Prostate gland (tissue), 2 donors: ENCODE data around the gene OAS2.

Experiments used
- POLR2A ChIP-seq: fragments of 450-650 bp; IDR thresholded peaks from one replicate; pipeline ENCODE4 v1.6.1; 2016; ENCODE audit warnings: antibody characterized with exemption, mild to moderate bottlenecking
- POLR2AphosphoS5 ChIP-seq: sonication (generic); formaldehyde crosslinking; IDR thresholded peaks from one replicate; pipeline ENCODE4 v1.6.1; 2017; ENCODE audit warnings: antibody characterized with exemption
- TF ChIP-seq, protein P1 (sequence below), 4 experiments: fragments of 200-600 bp in 2 of 4; fragments of 450-650 bp in 2 of 4; sonication (generic) in 2 of 4; IDR thresholded peaks; 1 replicate in 3 of 4; 2 replicates in 1 of 4; pipeline ENCODE4 v1.5.1; 2016 to 2019; ENCODE audit warnings: antibody characterized with exemption in 4 of 4, mild to moderate bottlenecking in 2 of 4, moderate library complexity in 2 of 4

- TF ChIP-seq, protein P1, sequence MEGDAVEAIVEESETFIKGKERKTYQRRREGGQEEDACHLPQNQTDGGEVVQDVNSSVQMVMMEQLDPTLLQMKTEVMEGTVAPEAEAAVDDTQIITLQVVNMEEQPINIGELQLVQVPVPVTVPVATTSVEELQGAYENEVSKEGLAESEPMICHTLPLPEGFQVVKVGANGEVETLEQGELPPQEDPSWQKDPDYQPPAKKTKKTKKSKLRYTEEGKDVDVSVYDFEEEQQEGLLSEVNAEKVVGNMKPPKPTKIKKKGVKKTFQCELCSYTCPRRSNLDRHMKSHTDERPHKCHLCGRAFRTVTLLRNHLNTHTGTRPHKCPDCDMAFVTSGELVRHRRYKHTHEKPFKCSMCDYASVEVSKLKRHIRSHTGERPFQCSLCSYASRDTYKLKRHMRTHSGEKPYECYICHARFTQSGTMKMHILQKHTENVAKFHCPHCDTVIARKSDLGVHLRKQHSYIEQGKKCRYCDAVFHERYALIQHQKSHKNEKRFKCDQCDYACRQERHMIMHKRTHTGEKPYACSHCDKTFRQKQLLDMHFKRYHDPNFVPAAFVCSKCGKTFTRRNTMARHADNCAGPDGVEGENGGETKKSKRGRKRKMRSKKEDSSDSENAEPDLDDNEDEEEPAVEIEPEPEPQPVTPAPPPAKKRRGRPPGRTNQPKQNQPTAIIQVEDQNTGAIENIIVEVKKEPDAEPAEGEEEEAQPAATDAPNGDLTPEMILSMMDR (IDR thresholded peaks at IDR 0.05), result no peak
- TF ChIP-seq POLR2A (no peak), POLR2AphosphoS5 (peak; percentile 77)
These were observed 40.3 kb upstream of the OAS2 start, which contains the start of gene OAS3 for GRCh38 chr12:112937741-112938719.
